HepG2 (cell line): ENCODE measurements around the gene PPP2R2C. TPM values are rescaled to one million over a fixed set of nuclear protein-coding genes. Genes with fewer than 3 reads are reported as not detected.

Experiments
- ATAC-seq: fragments of 200-7000 bp; cut with Tn5 transposase; 3 replicates; pipeline ENCODE4 v1.9.1; 2020; ENCODE audit warnings: mild to moderate bottlenecking, moderate library complexity
- BruUV-seq: library from RNA; stranded (reverse); fragments of 400-500 nt; replicated peaks from 2 replicates; lab custom pipeline; 2021; lab: Mats Ljungman, UMichigan
- CTCF ChIA-PET: fragments of 300-600 bp; formaldehyde crosslinking; extraction: SDS; loops from one replicate; lab custom pipeline; 2021; ENCODE audit warnings: low total read pairs, inconsistent platforms, low intra/inter-chr PET ratio; lab: Yijun Ruan, JAX
- POLR2A ChIA-PET: fragments of 350-600 bp; sonication (Branson Sonifier 250); formaldehyde crosslinking; loops from one replicate; lab custom pipeline; 2020; ENCODE audit warnings: antibody characterized with exemption, inconsistent platforms; lab: Yijun Ruan, JAX
- DNase-seq: peaks from one replicate; pipeline ENCODE4 v3.0.0-alpha.2; 2015; ENCODE audit warnings: low spot score
- FAIRE-seq: peaks from 3 replicates; lab custom pipeline; 2011; peaks lifted over from hg19 to GRCh38; lab: Jason Lieb, UNC
- H2AFZ ChIP-seq: one replicate; pipeline ENCODE4 v1.6.1; 2011; ENCODE audit warnings: low read length, inconsistent platforms
- H3K27ac ChIP-seq: fragments of 300-600 bp; 3 replicates; pipeline ENCODE4 v1.8.0; 2011; ENCODE audit warnings: mixed run types, mild to moderate bottlenecking, mixed read lengths, low read length, inconsistent platforms; ENCODE audit not compliant: insufficient read depth; ENCODE audit errors: extremely low read length
- H3K27me3 ChIP-seq, 2 experiments: fragments of 200-600 bp in 1 of 2; 2 replicates in 1 of 2; 3 replicates in 1 of 2; pipeline versions ENCODE4 v1.6.0 to v1.8.0; 2011; ENCODE audit warnings: low read length in 2 of 2, mild to moderate bottlenecking in 2 of 2, moderate library complexity in 2 of 2, inconsistent platforms in 1 of 2; ENCODE audit not compliant: insufficient read depth in 2 of 2, control insufficient read depth in 1 of 2
- H3K36me3 ChIP-seq, 2 experiments: fragments of 200-600 bp in 1 of 2; replicated peaks in 1 of 2; 2 replicates in 1 of 2; 3 replicates in 1 of 2; pipeline versions ENCODE4 v1.5.1 to v1.8.0; 2011; ENCODE audit warnings: low read length in 2 of 2, inconsistent platforms in 1 of 2; ENCODE audit not compliant: insufficient read depth in 2 of 2, control insufficient read depth in 1 of 2
- H3K4me1 ChIP-seq: 2 replicates; pipeline ENCODE4 v1.5.1; 2012; ENCODE audit warnings: low read length, inconsistent platforms; ENCODE audit not compliant: insufficient read depth
- H3K4me2 ChIP-seq: 2 replicates; pipeline ENCODE4 v1.6.0; 2011; ENCODE audit warnings: low read depth, low read length, inconsistent platforms
- H3K4me3 ChIP-seq, 3 experiments: fragments of 200-600 bp in 1 of 3; sonication (generic), shearing (Covaris generic) in 1 of 3; replicated peaks in 1 of 3; 2 replicates each; pipeline ENCODE4 v1.5.1; 2011 to 2016; ENCODE audit warnings: low read length in 3 of 3, inconsistent platforms in 2 of 3, low read depth in 2 of 3, mild to moderate bottlenecking in 2 of 3, control low read depth in 1 of 3, mixed read lengths in 1 of 3; ENCODE audit not compliant: insufficient read depth in 1 of 3
- H3K79me2 ChIP-seq: one replicate; pipeline ENCODE4 v1.6.1; 2011; ENCODE audit warnings: low read length, inconsistent platforms; ENCODE audit not compliant: insufficient read depth
- H3K9ac ChIP-seq: 2 replicates; pipeline ENCODE4 v1.6.0; 2011; ENCODE audit warnings: mild to moderate bottlenecking, low read depth, low read length, inconsistent platforms; ENCODE audit not compliant: insufficient read depth
- H3K9me3 ChIP-seq: 2 replicates; pipeline ENCODE4 v1.5.1; 2012; ENCODE audit warnings: mild to moderate bottlenecking, low read length
- H4K20me1 ChIP-seq: 2 replicates; pipeline ENCODE4 v1.6.0; 2011; ENCODE audit warnings: inconsistent platforms, mild to moderate bottlenecking, low read length, moderate library complexity; ENCODE audit not compliant: insufficient read depth
- HMGXB4 ChIP-seq, 2 experiments: sonication (generic) in 1 of 2; formaldehyde crosslinking in 1 of 2; IDR thresholded peaks; 2 replicates each; pipeline versions ENCODE4 v1.4.0 to v1.6.1; 2018 to 2020; ENCODE audit warnings: missing genetic modification reagents in 2 of 2, borderline replicate concordance in 1 of 2, low read depth in 1 of 2, mild to moderate bottlenecking in 1 of 2, missing biosample characterization in 1 of 2
- HNF4G ChIP-seq, 2 experiments: sonication (generic) in 1 of 2; formaldehyde crosslinking in 1 of 2; IDR thresholded peaks; 2 replicates each; pipeline versions ENCODE4 v1.4.0 to v1.6.1; 2011 to 2020; ENCODE audit warnings: borderline replicate concordance in 2 of 2, low read depth in 2 of 2, mild to moderate bottlenecking in 2 of 2, low read length in 1 of 2, missing genetic modification reagents in 1 of 2, moderate library complexity in 1 of 2
- IKZF4 ChIP-seq: sonication (generic); formaldehyde crosslinking; IDR thresholded peaks from 2 replicates; pipeline ENCODE4 v1.5.1; 2020; ENCODE audit warnings: borderline replicate concordance, mild to moderate bottlenecking, low read depth, missing genetic modification reagents; ENCODE audit errors: not compliant biosample characterization
- KMT2B ChIP-seq: IDR thresholded peaks from 2 replicates; pipeline ENCODE4 v1.6.1; 2016; ENCODE audit warnings: missing genetic modification reagents, missing compliant biosample characterization
- MBD4 ChIP-seq: IDR thresholded peaks from 2 replicates; pipeline ENCODE4 v1.6.1; 2012; ENCODE audit warnings: low read length, inconsistent platforms, borderline replicate concordance
- RERE ChIP-seq: IDR thresholded peaks from 2 replicates; pipeline ENCODE4 v1.6.1; 2016; ENCODE audit warnings: low read depth, missing genetic modification reagents, missing compliant biosample characterization
- SCMH1 ChIP-seq: sonication (generic); formaldehyde crosslinking; IDR thresholded peaks from 2 replicates; pipeline ENCODE4 v1.9.0; 2021; ENCODE audit warnings: missing genetic modification reagents, mild to moderate bottlenecking, borderline replicate concordance
- SMARCC2 ChIP-seq: fragments of 450-650 bp; IDR thresholded peaks from 2 replicates; pipeline ENCODE4 v1.6.1; 2017; ENCODE audit warnings: antibody characterized with exemption, mild to moderate bottlenecking
- SP140L ChIP-seq: sonication (generic); formaldehyde crosslinking; IDR thresholded peaks from 2 replicates; pipeline ENCODE4 v1.4.0; 2020; ENCODE audit warnings: missing genetic modification reagents, borderline replicate concordance
- TEAD3 ChIP-seq: optimal IDR thresholded peaks from 2 replicates; pipeline ENCODE3; 2016; ENCODE audit warnings: borderline replicate concordance
- ZBTB8A ChIP-seq: sonication (generic); formaldehyde crosslinking; IDR thresholded peaks from 2 replicates; pipeline ENCODE4 v1.4.0; 2020; ENCODE audit warnings: mild to moderate bottlenecking, low read depth, missing genetic modification reagents, borderline replicate concordance
- ZC3H13 ChIP-seq: sonication (generic); formaldehyde crosslinking; IDR thresholded peaks from 2 replicates; pipeline ENCODE4 v1.8.1; 2023; ENCODE audit warnings: mild to moderate bottlenecking, missing genetic modification reagents, moderate library complexity
- ZKSCAN5 ChIP-seq: sonication (generic); formaldehyde crosslinking; IDR thresholded peaks from 2 replicates; pipeline ENCODE4 v1.5.1; 2020; ENCODE audit warnings: mild to moderate bottlenecking, missing genetic modification reagents
- ZMAT3 ChIP-seq: sonication (generic); formaldehyde crosslinking; conservative IDR thresholded peaks from 2 replicates; pipeline ENCODE4 v1.7.0; 2021; ENCODE audit warnings: missing genetic modification reagents
- ZNF205 ChIP-seq: IDR thresholded peaks from 2 replicates; pipeline ENCODE4 v1.6.1; 2018; ENCODE audit warnings: missing biosample characterization, missing genetic modification reagents
- ZNF33B ChIP-seq: sonication (generic); formaldehyde crosslinking; IDR thresholded peaks from 2 replicates; pipeline ENCODE4 v1.5.1; 2020; ENCODE audit warnings: mild to moderate bottlenecking, missing genetic modification reagents
- WGBS: methylation state at CpG from one replicate; pipeline ENCODE4 v1.1.6; 2017; ENCODE audit warnings: low lambda C conversion rate; 5-methylcytosine and 5-hydroxymethylcytosine counted together
- in situ Hi-C: cut with HindIII; loops from 2 replicates; pipeline ENCODE4 v1.10.0; 2017; ENCODE audit warnings: low pct_unique_long_range_greater_than_20kb; ENCODE audit not compliant: extremely low pct_ligation_motif_present
- intact Hi-C: fragments of 100-400 bp; cut with micrococcal nuclease; formaldehyde crosslinking; loops from one replicate; pipeline ENCODE4 v1.10.0; 2022; ENCODE audit not compliant: unreplicated experiment
- polyA plus RNA-seq, 8 experiments: library from polyadenylated mRNA; depleted of rRNA in 3 of 8; stranded (reverse) in 7 of 8; unstranded in 1 of 8; fragments of >200 nt; fragmentation: Illumina TruSeq in 4 of 8; extraction: Trizol in 4 of 8; gene quantifications; 2 replicates each; pipeline versions ENCODE4 v1.2.1 to v1.2.3, GENCODE V29; 2011 to 2016; ENCODE audit warnings: low read depth in 4 of 8, missing spikeins in 1 of 8, mixed read lengths in 1 of 8; ENCODE audit not compliant: insufficient read depth in 1 of 8
- total RNA-seq, 5 experiments: library from RNA; depleted of rRNA; stranded (reverse); fragments of >200 nt; fragmentation: Illumina TruSeq; extraction: Trizol; gene quantifications; 2 replicates each; pipeline ENCODE4 v1.2.3, GENCODE V29; 2016; ENCODE audit warnings: low read depth in 1 of 5

Gene PPP2R2C
- total and polyA plus RNA-seq, 2 of the 13 experiments (the other 11 are each of a cell fraction or from before 2014, with no cell fraction given), result 0.60 to 8.6 TPM

- in situ Hi-C loops (no loop called here), intact Hi-C loops (no loop called here)
- no CpG with 5 or more reads among the region's 17 CpGs for WGBS
- BruUV-seq, result no TSS peak
- H3K79me2 ChIP-seq, result no peaks in the 10 kb centered on the region
- H3K4me1 ChIP-seq, result peaks cover 7% of the 10 kb centered on the region; the same call in 1 of the 2 replicates
- no peak overlapping the region for H3K4me3 ChIP-seq
- no peaks in the 10 kb centered on the region for H3K36me3 ChIP-seq
- H3K4me2 ChIP-seq, result no peak overlapping the region
- ATAC-seq (no peak), DNase-seq (no peak), FAIRE-seq (no peak)
- H2AFZ ChIP-seq, result no peak overlapping the region
- ChIA-PET CTCF (no interaction called here), POLR2A (no interaction called here)
- H3K9me3 ChIP-seq, result no peaks in the 10 kb centered on the region
- no peak overlapping the region for H3K27ac ChIP-seq
- no peak overlapping the region for H3K9ac ChIP-seq
- H4K20me1 ChIP-seq, result no peaks in the 10 kb centered on the region
- H3K27me3 ChIP-seq, result peaks cover 15 to 77% of the 10 kb centered on the region in 2 experiments; a peak in 4 of 5 replicates
- no peak for TF ChIP-seq SMARCC2
- no peak for TF ChIP-seq RERE (CRISPR knock-in tag)
- TF ChIP-seq HNF4G (IDR thresholded peaks at IDR 0.05; ENCODE audit: borderline replicate concordance, low read depth, low read length), result no peak
- no peak for TF ChIP-seq HNF4G (CRISPR knock-in tag; IDR thresholded peaks at IDR 0.05; ENCODE audit: borderline replicate concordance, low read depth)
- no peak for TF ChIP-seq SP140L
- TF ChIP-seq IKZF4, result no peak
- no peak for TF ChIP-seq ZBTB8A (CRISPR knock-in tag)
- no peak for TF ChIP-seq ZNF205 (CRISPR knock-in tag)
- TF ChIP-seq ZC3H13 (CRISPR knock-in tag), result no peak
- TF ChIP-seq ZKSCAN5 (CRISPR knock-in tag), result no peak
- no peak for TF ChIP-seq SCMH1 (CRISPR knock-in tag)
- TF ChIP-seq ZNF33B, result no peak
- no peak for TF ChIP-seq HMGXB4 (CRISPR knock-in tag; IDR thresholded peaks at IDR 0.05; ENCODE audit: borderline replicate concordance in 1 of 2, low read depth in 1 of 2)
- TF ChIP-seq ZMAT3 (CRISPR knock-in tag), result no peak
- TF ChIP-seq MBD4, result no peak
- TF ChIP-seq KMT2B (CRISPR knock-in tag), result no peak
- TF ChIP-seq TEAD3 (CRISPR knock-in tag), result no peak
Measured at GRCh38 chr4:6347511-6348045, 124.8 kb downstream of the PPP2R2C start.
